Neural cell (in vitro differentiated cells): ENCODE results near the gene SUMF1. TPM values are rescaled to one million over a fixed set of nuclear protein-coding genes. Genes with fewer than 3 reads are reported as not detected.

ENCODE experiments used
- H2AFZ ChIP-seq: fragments of 200-600, 300-800 bp; sonication (generic), shearing (Covaris generic); 2 replicates; pipeline ENCODE4 v1.6.0; 2014; ENCODE audit warnings: low read depth, mild to moderate bottlenecking, antibody characterized with exemption, low read length, moderate library complexity
- H3F3A ChIP-seq: fragments of 200-600 bp; shearing (Covaris generic); 2 replicates; pipeline ENCODE4 v1.6.1; 2016; ENCODE audit warnings: mild to moderate bottlenecking, moderate library complexity, mixed read lengths, antibody characterized with exemption, low read length; ENCODE audit not compliant: insufficient read depth, poor library complexity, severe bottlenecking
- H3K27ac ChIP-seq: fragments of 200-600, 300-800 bp; sonication (generic), shearing (Covaris generic); 2 replicates; pipeline ENCODE4 v1.5.1; 2014; ENCODE audit warnings: mild to moderate bottlenecking, low read length, moderate library complexity
- H3K27me3 ChIP-seq: fragments of 300-800, 200-600 bp; sonication (generic), shearing (Covaris generic); 2 replicates; pipeline ENCODE4 v1.6.0; 2014; ENCODE audit warnings: mild to moderate bottlenecking, low read depth, low read length, moderate library complexity; ENCODE audit not compliant: insufficient read depth
- H3K36me3 ChIP-seq: fragments of 300-800, 200-600 bp; sonication (generic), shearing (Covaris generic); 2 replicates; pipeline ENCODE4 v1.5.1; 2014; ENCODE audit warnings: mild to moderate bottlenecking, antibody characterized with exemption, low read length, moderate library complexity; ENCODE audit not compliant: insufficient read depth
- H3K4me2 ChIP-seq: fragments of 300-800, 200-600 bp; sonication (generic), shearing (Covaris generic); 2 replicates; pipeline ENCODE4 v1.6.0; 2014; ENCODE audit warnings: mild to moderate bottlenecking, low read length
- H3K4me3 ChIP-seq: fragments of 300-800, 200-600 bp; sonication (generic), shearing (Covaris generic); 2 replicates; pipeline ENCODE4 v1.5.1; 2014; ENCODE audit warnings: mild to moderate bottlenecking, low read length, moderate library complexity
- H3K79me2 ChIP-seq: fragments of 200-600 bp; shearing (Covaris generic); replicated peaks from 2 replicates; pipeline ENCODE4 v1.6.0; 2014; ENCODE audit warnings: mild to moderate bottlenecking, low read length, moderate library complexity; ENCODE audit not compliant: insufficient read depth
- H3K9ac ChIP-seq: fragments of 300-800, 200-600 bp; sonication (generic), shearing (Covaris generic); 2 replicates; pipeline ENCODE4 v1.6.1; 2016; ENCODE audit warnings: mild to moderate bottlenecking, low read length, mixed read lengths
- H3K9me2 ChIP-seq: fragments of 200-600 bp; shearing (Covaris generic); 2 replicates; pipeline ENCODE4 v1.6.1; 2016; ENCODE audit warnings: mild to moderate bottlenecking, low read length, mixed read lengths; ENCODE audit not compliant: insufficient read depth
- H3K9me3 ChIP-seq: fragments of 200-600, 300-800 bp; sonication (generic), shearing (Covaris generic); 2 replicates; pipeline ENCODE4 v1.6.1; 2016; ENCODE audit warnings: mild to moderate bottlenecking, mixed run types, low read length, moderate library complexity, mixed read lengths
- H4K20me1 ChIP-seq: fragments of 200-600 bp; shearing (Covaris generic); 2 replicates; pipeline ENCODE4 v1.6.1; 2016; ENCODE audit warnings: mild to moderate bottlenecking, mixed run types; ENCODE audit not compliant: insufficient read depth
- EP300 ChIP-seq: fragments of 450-650 bp; conservative IDR thresholded peaks from 2 replicates; pipeline ENCODE4 v1.6.1; 2014; ENCODE audit warnings: antibody characterized with exemption, mild to moderate bottlenecking, moderate library complexity; ENCODE audit not compliant: poor library complexity, severe bottlenecking
- EZH2 ChIP-seq: fragments of 200-600, 300-800 bp; shearing (Covaris generic), sonication (generic); IDR thresholded peaks from 2 replicates; pipeline ENCODE4 v1.6.1; 2014; ENCODE audit warnings: antibody characterized with exemption, low read length, borderline replicate concordance, mild to moderate bottlenecking; ENCODE audit not compliant: insufficient read depth, poor library complexity, severe bottlenecking
- MXI1 ChIP-seq: fragments of 450-650 bp; conservative IDR thresholded peaks from 2 replicates; pipeline ENCODE4 v1.6.1; 2014; ENCODE audit warnings: antibody characterized with exemption, mild to moderate bottlenecking; ENCODE audit not compliant: poor library complexity, severe bottlenecking
- POLR2AphosphoS5 ChIP-seq: IDR thresholded peaks from 2 replicates; pipeline ENCODE4 v1.6.1; 2012
- RAD21 ChIP-seq: fragments of 450-650 bp; conservative IDR thresholded peaks from 2 replicates; pipeline ENCODE4 v1.6.1; 2014; ENCODE audit warnings: antibody characterized with exemption, mild to moderate bottlenecking, moderate library complexity
- SMC3 ChIP-seq: fragments of 450-650 bp; conservative IDR thresholded peaks from 2 replicates; pipeline ENCODE4 v1.6.1; 2014; ENCODE audit warnings: antibody characterized with exemption, mild to moderate bottlenecking, moderate library complexity; ENCODE audit not compliant: poor library complexity
- TAF1 ChIP-seq: IDR thresholded peaks from 2 replicates; pipeline ENCODE4 v1.6.1; 2012; ENCODE audit warnings: low read depth
- polyA plus RNA-seq: library from polyadenylated mRNA; depleted of rRNA; stranded (reverse); fragments of >200 nt; gene quantifications from 2 replicates; pipeline ENCODE4 v1.2.3, GENCODE V29; 2014
- TF ChIP-seq, protein P1 (sequence below): fragments of 450-650 bp; IDR thresholded peaks from 2 replicates; pipeline ENCODE4 v1.5.1; 2014; ENCODE audit warnings: antibody characterized with exemption, mild to moderate bottlenecking, moderate library complexity; ENCODE audit not compliant: poor library complexity, severe bottlenecking
- TF ChIP-seq, protein P2 (sequence below): IDR thresholded peaks from 2 replicates; pipeline ENCODE4 v1.6.1; 2012; ENCODE audit warnings: borderline replicate concordance

The SUMF1 gene
- polyA plus RNA-seq, 1 donor from 2014 or later = 3.6 TPM

DNA sequence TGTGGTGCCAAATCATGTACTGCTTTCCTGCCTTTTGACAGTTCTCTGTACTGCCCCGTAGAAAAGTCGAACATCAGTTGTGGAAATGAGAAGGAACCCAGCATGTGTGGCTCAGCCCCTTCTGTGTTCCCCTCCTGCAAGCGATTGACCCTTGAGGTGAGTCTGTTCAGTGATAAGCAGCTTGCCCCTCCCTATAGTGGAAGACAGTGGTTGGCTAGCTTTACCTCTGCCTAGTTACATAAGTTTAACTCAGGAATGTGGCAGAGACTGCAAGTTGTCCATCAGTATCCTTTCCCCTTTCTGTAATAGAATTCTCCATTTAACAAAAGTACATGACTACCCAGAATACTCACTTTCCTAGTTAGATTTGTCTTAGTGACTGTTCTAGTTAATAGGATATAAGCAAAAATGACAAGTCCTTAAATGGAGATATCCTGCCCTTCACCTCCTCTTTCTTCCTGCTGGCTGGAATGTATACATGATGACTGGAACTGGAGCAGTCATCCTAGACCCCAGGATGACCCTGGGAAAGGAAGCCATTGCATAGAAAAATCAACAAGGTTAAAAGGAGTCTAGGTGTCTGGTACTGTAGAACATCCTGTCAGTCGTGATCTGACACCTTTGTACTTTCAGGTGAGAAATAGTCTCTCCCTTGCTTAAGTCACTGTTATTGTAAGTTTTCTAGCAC, 153.3 kb downstream of the SUMF1 start:
- no peak overlapping the region for H3K4me3 ChIP-seq
- H2AFZ ChIP-seq = no peak overlapping the region
- peaks cover 17% of the 10 kb centered on the region for H3K36me3 ChIP-seq
- no peaks in the 10 kb centered on the region for H3K79me2 ChIP-seq
- H3K4me2 ChIP-seq = no peak overlapping the region
- H3K9me3 ChIP-seq = peaks cover 5% of the 10 kb centered on the region
- H3K27me3 ChIP-seq = no peaks in the 10 kb centered on the region
- H3K9ac ChIP-seq = no peak overlapping the region
- H4K20me1 ChIP-seq = no peaks in the 10 kb centered on the region
- TF ChIP-seq SMC3 (no peak), MXI1 (no peak), RAD21 (no peak), EZH2 (no peak), EP300 (no peak), TAF1 (no peak), POLR2AphosphoS5 (no peak)
- TF ChIP-seq, protein P1, sequence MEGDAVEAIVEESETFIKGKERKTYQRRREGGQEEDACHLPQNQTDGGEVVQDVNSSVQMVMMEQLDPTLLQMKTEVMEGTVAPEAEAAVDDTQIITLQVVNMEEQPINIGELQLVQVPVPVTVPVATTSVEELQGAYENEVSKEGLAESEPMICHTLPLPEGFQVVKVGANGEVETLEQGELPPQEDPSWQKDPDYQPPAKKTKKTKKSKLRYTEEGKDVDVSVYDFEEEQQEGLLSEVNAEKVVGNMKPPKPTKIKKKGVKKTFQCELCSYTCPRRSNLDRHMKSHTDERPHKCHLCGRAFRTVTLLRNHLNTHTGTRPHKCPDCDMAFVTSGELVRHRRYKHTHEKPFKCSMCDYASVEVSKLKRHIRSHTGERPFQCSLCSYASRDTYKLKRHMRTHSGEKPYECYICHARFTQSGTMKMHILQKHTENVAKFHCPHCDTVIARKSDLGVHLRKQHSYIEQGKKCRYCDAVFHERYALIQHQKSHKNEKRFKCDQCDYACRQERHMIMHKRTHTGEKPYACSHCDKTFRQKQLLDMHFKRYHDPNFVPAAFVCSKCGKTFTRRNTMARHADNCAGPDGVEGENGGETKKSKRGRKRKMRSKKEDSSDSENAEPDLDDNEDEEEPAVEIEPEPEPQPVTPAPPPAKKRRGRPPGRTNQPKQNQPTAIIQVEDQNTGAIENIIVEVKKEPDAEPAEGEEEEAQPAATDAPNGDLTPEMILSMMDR = no peak
- TF ChIP-seq, protein P2, sequence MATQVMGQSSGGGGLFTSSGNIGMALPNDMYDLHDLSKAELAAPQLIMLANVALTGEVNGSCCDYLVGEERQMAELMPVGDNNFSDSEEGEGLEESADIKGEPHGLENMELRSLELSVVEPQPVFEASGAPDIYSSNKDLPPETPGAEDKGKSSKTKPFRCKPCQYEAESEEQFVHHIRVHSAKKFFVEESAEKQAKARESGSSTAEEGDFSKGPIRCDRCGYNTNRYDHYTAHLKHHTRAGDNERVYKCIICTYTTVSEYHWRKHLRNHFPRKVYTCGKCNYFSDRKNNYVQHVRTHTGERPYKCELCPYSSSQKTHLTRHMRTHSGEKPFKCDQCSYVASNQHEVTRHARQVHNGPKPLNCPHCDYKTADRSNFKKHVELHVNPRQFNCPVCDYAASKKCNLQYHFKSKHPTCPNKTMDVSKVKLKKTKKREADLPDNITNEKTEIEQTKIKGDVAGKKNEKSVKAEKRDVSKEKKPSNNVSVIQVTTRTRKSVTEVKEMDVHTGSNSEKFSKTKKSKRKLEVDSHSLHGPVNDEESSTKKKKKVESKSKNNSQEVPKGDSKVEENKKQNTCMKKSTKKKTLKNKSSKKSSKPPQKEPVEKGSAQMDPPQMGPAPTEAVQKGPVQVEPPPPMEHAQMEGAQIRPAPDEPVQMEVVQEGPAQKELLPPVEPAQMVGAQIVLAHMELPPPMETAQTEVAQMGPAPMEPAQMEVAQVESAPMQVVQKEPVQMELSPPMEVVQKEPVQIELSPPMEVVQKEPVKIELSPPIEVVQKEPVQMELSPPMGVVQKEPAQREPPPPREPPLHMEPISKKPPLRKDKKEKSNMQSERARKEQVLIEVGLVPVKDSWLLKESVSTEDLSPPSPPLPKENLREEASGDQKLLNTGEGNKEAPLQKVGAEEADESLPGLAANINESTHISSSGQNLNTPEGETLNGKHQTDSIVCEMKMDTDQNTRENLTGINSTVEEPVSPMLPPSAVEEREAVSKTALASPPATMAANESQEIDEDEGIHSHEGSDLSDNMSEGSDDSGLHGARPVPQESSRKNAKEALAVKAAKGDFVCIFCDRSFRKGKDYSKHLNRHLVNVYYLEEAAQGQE = no peak
- no peak overlapping the region for H3K27ac ChIP-seq
- H3F3A ChIP-seq = no peaks in the 10 kb centered on the region
- no peaks in the 10 kb centered on the region for H3K9me2 ChIP-seq

DNA sequence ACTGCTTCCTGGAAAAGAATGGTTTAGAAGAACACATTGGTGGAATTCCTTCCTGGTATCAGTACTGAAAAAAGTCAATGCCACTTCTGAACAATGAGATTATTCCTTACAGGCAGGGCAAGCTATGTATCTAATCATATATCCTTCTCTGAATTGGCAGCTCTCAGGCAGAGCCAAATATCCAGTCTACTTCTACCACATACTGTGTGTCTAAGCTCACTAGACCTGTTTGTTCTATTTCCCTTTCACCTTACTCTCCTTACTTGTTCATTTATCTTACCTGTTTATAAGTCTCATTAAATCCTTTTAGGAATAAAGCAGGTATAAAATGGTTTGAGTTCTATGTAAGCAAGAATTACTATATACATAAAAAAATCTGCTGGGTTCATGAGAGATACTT, 155.6 kb downstream of the SUMF1 start:
- H3K4me3 ChIP-seq = no peak overlapping the region
- no peak overlapping the region for H3K4me2 ChIP-seq
- no peak overlapping the region for H2AFZ ChIP-seq
- peaks cover 9% of the 10 kb centered on the region for H3K36me3 ChIP-seq
- no peaks in the 10 kb centered on the region for H3K27me3 ChIP-seq
- H3F3A ChIP-seq = no peaks in the 10 kb centered on the region
- no peaks in the 10 kb centered on the region for H3K9me2 ChIP-seq
- H4K20me1 ChIP-seq = no peaks in the 10 kb centered on the region
- TF ChIP-seq, protein P1 = no peak
- TF ChIP-seq MXI1 (no peak), TAF1 (no peak), EZH2 (no peak), POLR2AphosphoS5 (no peak)
- peaks cover under 1% of the 10 kb centered on the region for H3K9me3 ChIP-seq
- no peak overlapping the region for H3K27ac ChIP-seq
- no peak overlapping the region for H3K9ac ChIP-seq
- H3K79me2 ChIP-seq = no peaks in the 10 kb centered on the region

Other genes starting within 250 kb of the SUMF1 start
- gene SETMAR, start 163.9 kb downstream of the SUMF1 start, polyA plus RNA-seq = 37.1 and 41.3 TPM in 2 replicates
- gene ITPR1, start 26.1 kb upstream of the SUMF1 start, polyA plus RNA-seq = 1.3 and 2.1 TPM in 2 replicates